Measurements from ENCODE around the gene MAGED1. TPM values are rescaled to one million over a fixed set of nuclear protein-coding genes. Genes with fewer than 3 reads are reported as not detected.

The MAGED1 gene
- total RNA-seq, 1 experiment from 2014 or later, result 151 TPM

- H3K9me3 ChIP-seq (ENCODE audit: control insufficient read depth, insufficient read depth, low read depth, low read length), result peaks cover 36% of the 10 kb centered on the region; the same call in 1 of the 2 replicates
- ChIA-PET CTCF (no interaction called here), POLR2A (no interaction called here)
- no peaks in the 10 kb centered on the region for H3K36me3 ChIP-seq (ENCODE audit: control insufficient read depth, insufficient read depth, low read length)
- no peaks in the 10 kb centered on the region for H3K4me1 ChIP-seq (ENCODE audit: control insufficient read depth, insufficient read depth, low read length)
- no peak overlapping the region for H3K4me3 ChIP-seq (ENCODE audit: low read depth in 2 of 2, low read length in 2 of 2)
- no peak for TF ChIP-seq CTCF (IDR thresholded peaks at IDR 0.05)
- no peak for TF ChIP-seq TCF7L2 (IDR thresholded peaks at IDR 0.05; ENCODE audit: low read depth, low read length)
- TF ChIP-seq SIN3A (IDR thresholded peaks at IDR 0.05; ENCODE audit: borderline replicate concordance, insufficient read depth, low read depth, low read length), result no peak
- TF ChIP-seq POLR2AphosphoS5 (IDR thresholded peaks at IDR 0.05; ENCODE audit: low read depth, low read length), result no peak
- no peak for TF ChIP-seq REST (IDR thresholded peaks at IDR 0.05; ENCODE audit: insufficient read depth in 1 of 2, low read depth in 2 of 2, low read length in 1 of 2)
- DNase-seq (ENCODE audit: low read depth, low spot score), result no peak
- no peak for ATAC-seq
- no peaks in the 10 kb centered on the region for H3K27me3 ChIP-seq (ENCODE audit: control insufficient read depth, insufficient read depth, low read length)
- no peak overlapping the region for H3K27ac ChIP-seq (ENCODE audit: low read length)
- in situ Hi-C loops (cut with HindIII; ENCODE audit: low pct_unique_long_range_greater_than_20kb, low sequenced_read_pairs), result no loop called here
- intact Hi-C loops (cut with micrococcal nuclease; ENCODE audit: unreplicated experiment), result no loop called here
- no TSS peak for BruUV-seq (replicated peaks)
These were observed 37.7 kb upstream of the MAGED1 start for GRCh38 chrX:51855698-51856097.

GRCh38 chrX:51857159-51857733 is 36.2 kb upstream of the MAGED1 start:
- Histone ChIP-seq H3K9me3 (ENCODE audit: control insufficient read depth, insufficient read depth, low read depth, low read length) (peaks cover 29% of the 10 kb centered on the region; the same call in 1 of the 2 replicates), H3K4me3 (ENCODE audit: low read depth in 2 of 2, low read length in 2 of 2) (no peak overlapping the region), H3K27ac (ENCODE audit: low read length) (no peak overlapping the region), H3K36me3 (ENCODE audit: control insufficient read depth, insufficient read depth, low read length) (no peaks in the 10 kb centered on the region), H3K27me3 (ENCODE audit: control insufficient read depth, insufficient read depth, low read length) (no peaks in the 10 kb centered on the region), H3K4me1 (ENCODE audit: control insufficient read depth, insufficient read depth, low read length) (no peaks in the 10 kb centered on the region)
- ChIA-PET CTCF (no interaction called here), POLR2A (no interaction called here)
- BruUV-seq (replicated peaks), result no TSS peak
- ATAC-seq (no peak), DNase-seq (ENCODE audit: low read depth, low spot score) (no peak)
- intact Hi-C loops (cut with micrococcal nuclease; ENCODE audit: unreplicated experiment) (no loop called here), in situ Hi-C loops (cut with HindIII; ENCODE audit: low pct_unique_long_range_greater_than_20kb, low sequenced_read_pairs) (no loop called here)
- TF ChIP-seq REST (IDR thresholded peaks at IDR 0.05; ENCODE audit: insufficient read depth in 1 of 2, low read depth in 2 of 2, low read length in 1 of 2) (no peak), TCF7L2 (IDR thresholded peaks at IDR 0.05; ENCODE audit: low read depth, low read length) (no peak), POLR2AphosphoS5 (IDR thresholded peaks at IDR 0.05; ENCODE audit: low read depth, low read length) (no peak), CTCF (IDR thresholded peaks at IDR 0.05) (no peak)

All from Panc1 (cell line).